BE2C (cell line): ENCODE measurements around the gene RCVRN.

Experiments
- DNase-seq: peaks from one replicate; pipeline ENCODE4 v3.0.0-alpha.2; 2020
- H3K27me3 ChIP-seq: fragments of 250-450 bp; sonication (Bioruptor Pico); 2 replicates; pipeline ENCODE4 v1.5.1; 2020; ENCODE audit warnings: mild to moderate bottlenecking
- H3K36me3 ChIP-seq: fragments of 250-450 bp; sonication (Bioruptor Pico); 2 replicates; pipeline ENCODE4 v1.5.1; 2020; ENCODE audit warnings: mild to moderate bottlenecking
- H3K4me1 ChIP-seq: fragments of 250-450 bp; sonication (Bioruptor Pico); 2 replicates; pipeline ENCODE4 v1.5.1; 2020
- H3K4me3 ChIP-seq: 2 replicates; pipeline ENCODE4 v1.5.1; 2011; ENCODE audit warnings: low read depth, low read length
- H3K9me3 ChIP-seq: fragments of 250-450 bp; sonication (Bioruptor Pico); 2 replicates; pipeline ENCODE4 v1.5.1; 2020
- TF ChIP-seq, protein P1 (sequence below): IDR thresholded peaks from 2 replicates; pipeline ENCODE4 v1.5.1; 2012; ENCODE audit warnings: mild to moderate bottlenecking, low read depth, low read length

Gene RCVRN

DNA sequence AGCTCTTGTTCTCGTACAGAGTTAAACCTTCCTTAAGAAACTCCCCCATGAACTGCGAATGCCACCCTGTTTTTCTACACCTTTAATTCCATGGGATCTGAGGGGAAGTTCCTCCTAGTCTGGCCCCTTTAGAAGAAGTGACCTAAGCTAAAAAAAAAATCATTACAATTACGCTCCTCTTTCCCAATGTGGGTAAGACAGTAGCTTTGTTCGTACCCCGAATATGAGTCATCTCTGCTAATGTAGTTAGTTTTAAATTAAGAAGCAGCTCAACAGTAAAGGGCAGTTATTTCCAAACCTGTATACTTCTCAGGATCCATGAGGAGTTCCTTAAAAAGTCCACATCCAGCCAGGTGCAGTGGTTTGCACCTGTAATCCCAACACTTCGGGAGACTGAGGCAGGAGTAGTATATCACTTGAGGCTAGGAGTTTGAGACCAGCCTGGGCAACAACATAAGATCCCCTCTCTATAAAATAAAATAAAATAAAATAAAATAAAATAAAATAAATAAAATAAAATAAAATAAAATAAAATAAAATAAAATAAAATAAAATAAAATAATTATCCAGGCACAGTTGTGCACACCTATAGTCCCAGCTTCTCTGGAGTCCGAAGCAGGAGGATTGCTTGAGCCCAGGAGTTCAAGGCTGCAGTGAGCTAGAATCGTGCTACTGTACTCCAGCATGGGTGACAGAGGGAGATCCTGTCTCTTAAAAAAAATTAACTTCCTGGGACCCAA, 26.1 kb downstream of the RCVRN start:
- DNase-seq = no peak
- no peak overlapping the region for H3K4me3 ChIP-seq
- no peaks in the 10 kb centered on the region for H3K36me3 ChIP-seq
- TF ChIP-seq, protein P1, sequence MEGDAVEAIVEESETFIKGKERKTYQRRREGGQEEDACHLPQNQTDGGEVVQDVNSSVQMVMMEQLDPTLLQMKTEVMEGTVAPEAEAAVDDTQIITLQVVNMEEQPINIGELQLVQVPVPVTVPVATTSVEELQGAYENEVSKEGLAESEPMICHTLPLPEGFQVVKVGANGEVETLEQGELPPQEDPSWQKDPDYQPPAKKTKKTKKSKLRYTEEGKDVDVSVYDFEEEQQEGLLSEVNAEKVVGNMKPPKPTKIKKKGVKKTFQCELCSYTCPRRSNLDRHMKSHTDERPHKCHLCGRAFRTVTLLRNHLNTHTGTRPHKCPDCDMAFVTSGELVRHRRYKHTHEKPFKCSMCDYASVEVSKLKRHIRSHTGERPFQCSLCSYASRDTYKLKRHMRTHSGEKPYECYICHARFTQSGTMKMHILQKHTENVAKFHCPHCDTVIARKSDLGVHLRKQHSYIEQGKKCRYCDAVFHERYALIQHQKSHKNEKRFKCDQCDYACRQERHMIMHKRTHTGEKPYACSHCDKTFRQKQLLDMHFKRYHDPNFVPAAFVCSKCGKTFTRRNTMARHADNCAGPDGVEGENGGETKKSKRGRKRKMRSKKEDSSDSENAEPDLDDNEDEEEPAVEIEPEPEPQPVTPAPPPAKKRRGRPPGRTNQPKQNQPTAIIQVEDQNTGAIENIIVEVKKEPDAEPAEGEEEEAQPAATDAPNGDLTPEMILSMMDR = no peak
- no peaks in the 10 kb centered on the region for H3K27me3 ChIP-seq
- no peaks in the 10 kb centered on the region for H3K9me3 ChIP-seq
- H3K4me1 ChIP-seq = no peaks in the 10 kb centered on the region

DNA sequence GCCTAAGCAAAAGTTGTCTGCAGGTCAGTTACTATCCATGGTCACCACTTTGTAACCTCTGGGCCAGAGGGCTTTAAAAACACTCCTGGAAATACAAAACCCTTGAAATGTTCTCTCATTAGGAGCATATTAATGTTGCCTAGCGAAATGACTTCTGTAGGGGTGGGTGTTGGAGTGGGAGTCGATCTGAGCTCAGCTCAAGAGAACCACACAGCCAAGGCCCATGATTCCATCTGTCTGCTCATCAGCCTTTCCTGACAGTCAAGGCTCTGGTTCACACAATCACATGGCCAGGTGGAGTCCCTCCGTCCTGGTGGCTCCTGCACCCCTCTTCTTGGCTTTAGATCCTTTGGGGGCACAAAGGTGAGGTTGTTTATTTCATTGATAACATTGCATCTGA, 26.7 kb downstream of the RCVRN start:
- no peaks in the 10 kb centered on the region for H3K27me3 ChIP-seq
- H3K36me3 ChIP-seq = no peaks in the 10 kb centered on the region
- no peak for DNase-seq
- H3K4me3 ChIP-seq = no peak overlapping the region
- TF ChIP-seq, protein P1 = no peak
- no peaks in the 10 kb centered on the region for H3K4me1 ChIP-seq
- no peaks in the 10 kb centered on the region for H3K9me3 ChIP-seq

DNA sequence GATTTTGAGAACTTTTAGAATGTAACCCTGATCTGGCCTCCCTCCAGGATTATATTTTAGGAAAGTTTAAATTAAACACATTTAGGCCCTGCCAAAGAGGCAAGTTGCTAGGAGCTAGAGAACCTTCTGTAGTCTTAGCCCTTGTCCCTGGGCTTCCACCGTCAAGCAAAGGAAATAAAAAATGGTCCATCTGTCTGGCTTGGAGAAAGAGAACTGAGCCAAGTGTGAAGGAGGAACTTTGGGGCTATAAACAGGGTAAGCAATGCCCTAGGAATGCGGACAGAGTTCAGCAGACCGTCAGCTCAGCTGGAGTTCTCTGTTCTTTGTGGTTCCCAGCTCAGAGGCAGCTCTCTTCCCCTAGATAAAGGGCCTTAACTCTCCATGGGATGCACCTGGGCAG, 29.6 kb downstream of the RCVRN start:
- Histone ChIP-seq H3K9me3 (no peaks in the 10 kb centered on the region), H3K4me3 (no peak overlapping the region), H3K36me3 (no peaks in the 10 kb centered on the region), H3K4me1 (no peaks in the 10 kb centered on the region), H3K27me3 (no peaks in the 10 kb centered on the region)
- TF ChIP-seq, protein P1 = no peak
- DNase-seq = no peak

DNA sequence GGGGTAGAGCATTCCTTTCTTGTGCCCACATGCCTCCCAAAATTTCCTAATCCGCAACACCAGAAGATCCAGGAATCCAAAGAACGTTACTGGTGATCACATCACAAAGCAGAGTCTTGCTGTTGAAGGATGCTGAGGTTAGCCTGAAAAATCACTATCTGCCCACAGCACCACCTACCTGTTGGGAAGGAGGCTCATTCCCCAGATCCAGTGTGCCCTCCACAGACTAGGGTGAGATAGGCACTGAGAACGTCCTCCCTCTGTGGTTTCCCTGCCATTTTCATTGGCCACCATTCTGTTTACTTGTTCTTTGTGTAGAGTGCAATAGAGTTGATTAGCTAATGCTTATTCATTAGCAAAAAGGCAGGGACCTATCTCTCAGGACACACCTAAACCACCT, 30.3 kb downstream of the RCVRN start:
- Histone ChIP-seq H3K27me3 (no peaks in the 10 kb centered on the region), H3K36me3 (no peaks in the 10 kb centered on the region), H3K4me3 (no peak overlapping the region), H3K4me1 (no peaks in the 10 kb centered on the region), H3K9me3 (no peaks in the 10 kb centered on the region)
- DNase-seq = no peak
- TF ChIP-seq, protein P1 = no peak

DNA sequence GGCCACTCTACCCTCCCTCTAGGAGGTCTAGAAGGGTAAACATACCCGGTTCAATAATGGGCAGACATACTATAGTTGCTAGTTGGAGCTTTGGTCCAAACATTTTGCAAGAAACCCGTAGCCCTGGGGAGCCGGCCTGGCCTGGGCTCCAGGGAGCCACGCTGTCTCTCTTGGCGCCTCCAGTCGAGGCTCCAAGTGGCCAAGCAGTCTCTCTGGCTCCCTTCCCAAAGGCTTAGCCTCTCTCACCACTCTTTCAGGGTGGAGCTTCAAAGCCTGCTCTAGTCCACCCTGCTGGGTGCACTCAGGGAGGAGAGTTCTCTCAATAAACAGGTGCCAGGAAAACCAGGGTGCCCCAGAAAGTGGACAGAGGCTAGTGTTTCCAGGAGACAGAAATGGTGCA, 32.2 kb downstream of the RCVRN start:
- H3K4me3 ChIP-seq = no peak overlapping the region
- DNase-seq = no peak
- H3K36me3 ChIP-seq = no peaks in the 10 kb centered on the region
- no peaks in the 10 kb centered on the region for H3K9me3 ChIP-seq
- no peaks in the 10 kb centered on the region for H3K27me3 ChIP-seq
- H3K4me1 ChIP-seq = no peaks in the 10 kb centered on the region
- TF ChIP-seq, protein P1 = no peak

DNA sequence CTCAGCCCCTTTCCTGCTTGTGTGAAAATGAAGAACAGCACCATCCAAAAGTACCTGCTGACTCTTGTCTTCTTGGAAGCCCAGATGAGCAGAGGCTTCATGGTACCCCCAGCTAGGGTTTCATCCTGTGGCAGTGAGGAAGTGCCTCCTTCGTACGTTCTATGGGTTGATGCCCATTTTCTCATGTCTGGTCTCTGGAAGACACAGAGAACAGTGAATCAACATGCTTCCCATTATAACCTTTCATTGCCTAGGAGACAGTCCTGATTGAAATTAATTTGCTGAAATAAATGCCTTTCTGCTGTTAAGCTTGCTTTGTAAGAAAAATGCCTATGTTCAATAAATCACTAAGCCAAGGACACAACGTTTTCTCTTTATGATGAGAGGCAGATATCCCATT, 36.5 kb downstream of the RCVRN start:
- TF ChIP-seq, protein P1 = no peak
- Histone ChIP-seq H3K9me3 (no peaks in the 10 kb centered on the region), H3K36me3 (no peaks in the 10 kb centered on the region), H3K4me1 (no peaks in the 10 kb centered on the region), H3K4me3 (no peak overlapping the region), H3K27me3 (no peaks in the 10 kb centered on the region)
- DNase-seq = no peak
